ENCODE results near the gene CACNA1C.

The CACNA1C gene

DNA sequence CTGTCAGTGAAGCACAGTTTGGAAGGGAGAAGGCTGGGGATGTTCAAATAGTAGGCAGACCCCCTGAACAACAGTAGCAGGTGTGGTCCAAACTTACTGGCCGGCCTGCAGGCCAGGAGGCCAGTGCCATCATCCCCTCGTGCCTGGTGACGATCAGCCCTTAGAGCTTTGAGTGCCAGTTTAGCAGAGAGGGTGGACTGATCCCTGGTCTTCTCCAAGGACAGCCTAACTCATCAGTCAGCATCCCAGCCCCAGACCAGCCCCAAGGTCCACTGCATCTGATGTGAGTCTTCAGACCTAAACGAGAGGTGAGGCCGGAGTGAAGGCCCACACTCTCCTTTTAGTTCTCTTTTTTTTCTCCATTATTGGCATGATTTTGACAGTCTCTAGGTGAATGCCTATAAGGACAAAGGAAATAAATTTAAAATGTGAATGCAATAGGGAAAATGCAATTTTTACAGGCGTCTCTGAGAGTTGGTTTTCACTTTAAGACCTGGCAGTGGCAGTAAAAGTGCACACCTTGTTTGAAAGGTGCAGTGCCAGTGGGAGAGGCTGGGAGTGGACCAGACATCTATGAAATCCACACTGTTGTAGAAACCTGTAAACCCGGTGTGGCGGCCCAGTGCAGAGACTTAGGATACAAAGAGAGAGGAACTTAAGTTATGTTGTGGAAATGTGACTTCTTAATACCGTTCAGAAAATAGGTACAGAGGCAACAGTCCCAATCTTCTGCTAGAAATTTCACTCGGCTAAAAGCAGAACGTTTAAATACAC, 311.2 kb downstream of the CACNA1C start:
- Histone ChIP-seq H3K4me1 (ENCODE audit: control insufficient read depth, low read length) (no peaks in the 10 kb centered on the region), H3K9me3 (ENCODE audit: control insufficient read depth, insufficient read depth, low read length) (no peaks in the 10 kb centered on the region), H3K27me3 (ENCODE audit: control insufficient read depth, low read length) (0 out of 2 replicates have a peak, but pooled peaks cover 6% of the 10 kb centered on the region), H3K9me2 (replicated peaks; ENCODE audit: control insufficient read depth, low read length) (no peaks in the 10 kb centered on the region), H3K36me3 (ENCODE audit: control insufficient read depth, low read length) (no peaks in the 10 kb centered on the region), H3K4me3 (ENCODE audit: low read length) (no peak overlapping the region), H3K79me2 (ENCODE audit: control insufficient read depth, low read length) (no peaks in the 10 kb centered on the region), H3K27ac (ENCODE audit: low read depth, low read length) (no peak overlapping the region), H3F3A (ENCODE audit: control insufficient read depth, insufficient read depth) (no peaks in the 10 kb centered on the region), H4K20me1 (ENCODE audit: control insufficient read depth, insufficient read depth, low read depth, low read length) (no peaks in the 10 kb centered on the region), H3K4me2 (ENCODE audit: low read length) (no peak overlapping the region)
- no peak for TF ChIP-seq EZH2phosphoT487 (IDR thresholded peaks at IDR 0.05; ENCODE audit: borderline replicate concordance, low read length)
- TF ChIP-seq, protein P1, sequence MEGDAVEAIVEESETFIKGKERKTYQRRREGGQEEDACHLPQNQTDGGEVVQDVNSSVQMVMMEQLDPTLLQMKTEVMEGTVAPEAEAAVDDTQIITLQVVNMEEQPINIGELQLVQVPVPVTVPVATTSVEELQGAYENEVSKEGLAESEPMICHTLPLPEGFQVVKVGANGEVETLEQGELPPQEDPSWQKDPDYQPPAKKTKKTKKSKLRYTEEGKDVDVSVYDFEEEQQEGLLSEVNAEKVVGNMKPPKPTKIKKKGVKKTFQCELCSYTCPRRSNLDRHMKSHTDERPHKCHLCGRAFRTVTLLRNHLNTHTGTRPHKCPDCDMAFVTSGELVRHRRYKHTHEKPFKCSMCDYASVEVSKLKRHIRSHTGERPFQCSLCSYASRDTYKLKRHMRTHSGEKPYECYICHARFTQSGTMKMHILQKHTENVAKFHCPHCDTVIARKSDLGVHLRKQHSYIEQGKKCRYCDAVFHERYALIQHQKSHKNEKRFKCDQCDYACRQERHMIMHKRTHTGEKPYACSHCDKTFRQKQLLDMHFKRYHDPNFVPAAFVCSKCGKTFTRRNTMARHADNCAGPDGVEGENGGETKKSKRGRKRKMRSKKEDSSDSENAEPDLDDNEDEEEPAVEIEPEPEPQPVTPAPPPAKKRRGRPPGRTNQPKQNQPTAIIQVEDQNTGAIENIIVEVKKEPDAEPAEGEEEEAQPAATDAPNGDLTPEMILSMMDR (IDR thresholded peaks at IDR 0.05; ENCODE audit: low read depth, low read length, poor library complexity, severe bottlenecking), result no peak

DNA sequence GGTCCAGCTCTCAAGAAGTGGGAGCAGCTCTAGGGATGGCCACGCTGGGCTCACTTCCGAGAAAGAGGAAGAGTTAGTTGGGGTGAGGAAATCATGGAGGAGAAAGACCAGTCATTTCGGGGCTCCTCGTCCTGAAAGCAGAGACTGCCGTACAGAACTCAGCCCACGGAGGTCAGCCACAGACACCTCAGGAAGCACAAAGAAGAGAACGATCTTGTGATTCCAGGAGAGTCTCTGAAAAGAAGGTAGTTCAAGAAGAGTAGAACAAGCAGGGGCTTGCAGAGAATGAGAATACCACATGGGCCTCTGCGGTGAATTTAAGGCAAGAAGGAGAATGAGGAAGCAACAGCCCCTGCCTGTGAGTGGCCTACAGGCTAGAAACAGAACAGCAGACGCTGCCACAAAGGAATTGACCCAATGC, 311.9 kb downstream of the CACNA1C start:
- Histone ChIP-seq H4K20me1 (ENCODE audit: control insufficient read depth, insufficient read depth, low read depth, low read length) (no peaks in the 10 kb centered on the region), H3F3A (ENCODE audit: control insufficient read depth, insufficient read depth) (no peaks in the 10 kb centered on the region), H3K4me1 (ENCODE audit: control insufficient read depth, low read length) (no peaks in the 10 kb centered on the region), H3K27me3 (ENCODE audit: control insufficient read depth, low read length) (0 out of 2 replicates have a peak, but pooled peaks cover 6% of the 10 kb centered on the region), H3K9me3 (ENCODE audit: control insufficient read depth, insufficient read depth, low read length) (no peaks in the 10 kb centered on the region), H3K4me2 (ENCODE audit: low read length) (no peak overlapping the region), H3K4me3 (ENCODE audit: low read length) (no peak overlapping the region), H3K36me3 (ENCODE audit: control insufficient read depth, low read length) (no peaks in the 10 kb centered on the region), H3K79me2 (ENCODE audit: control insufficient read depth, low read length) (no peaks in the 10 kb centered on the region), H3K27ac (ENCODE audit: low read depth, low read length) (no peak overlapping the region), H3K9me2 (replicated peaks; ENCODE audit: control insufficient read depth, low read length) (no peaks in the 10 kb centered on the region)
- TF ChIP-seq, protein P1 (IDR thresholded peaks at IDR 0.05; ENCODE audit: low read depth, low read length, poor library complexity, severe bottlenecking), result no peak
- no peak for TF ChIP-seq EZH2phosphoT487 (IDR thresholded peaks at IDR 0.05; ENCODE audit: borderline replicate concordance, low read length)

DNA sequence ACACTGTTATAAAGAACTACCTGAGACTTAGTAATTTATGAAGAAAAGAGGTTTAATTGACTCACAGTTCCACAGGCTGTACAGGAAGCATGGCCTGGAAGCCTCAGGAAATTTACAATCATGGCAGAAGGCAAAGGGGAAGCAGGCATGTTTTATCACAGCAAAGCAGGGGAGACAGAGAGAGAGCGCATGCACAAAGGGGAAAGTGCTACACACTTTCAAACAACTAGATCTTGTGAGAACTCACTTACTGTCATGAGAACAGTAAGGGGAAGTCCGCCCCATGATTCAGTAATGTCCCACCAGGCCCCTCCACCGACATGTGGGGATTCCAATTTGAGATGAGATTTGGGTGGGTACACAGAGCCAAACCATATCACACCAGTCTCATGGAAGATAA, 313.9 kb downstream of the CACNA1C start:
- Histone ChIP-seq H3K4me2 (ENCODE audit: low read length) (no peak overlapping the region), H3K9me3 (ENCODE audit: control insufficient read depth, insufficient read depth, low read length) (no peaks in the 10 kb centered on the region), H3K4me3 (ENCODE audit: low read length) (no peak overlapping the region), H3F3A (ENCODE audit: control insufficient read depth, insufficient read depth) (no peaks in the 10 kb centered on the region), H3K9me2 (replicated peaks; ENCODE audit: control insufficient read depth, low read length) (no peaks in the 10 kb centered on the region), H3K4me1 (ENCODE audit: control insufficient read depth, low read length) (no peaks in the 10 kb centered on the region), H3K36me3 (ENCODE audit: control insufficient read depth, low read length) (no peaks in the 10 kb centered on the region), H4K20me1 (ENCODE audit: control insufficient read depth, insufficient read depth, low read depth, low read length) (no peaks in the 10 kb centered on the region), H3K27ac (ENCODE audit: low read depth, low read length) (no peak overlapping the region), H3K79me2 (ENCODE audit: control insufficient read depth, low read length) (no peaks in the 10 kb centered on the region), H3K27me3 (ENCODE audit: control insufficient read depth, low read length) (0 out of 2 replicates have a peak, but pooled peaks cover 6% of the 10 kb centered on the region)
- TF ChIP-seq, protein P1 (IDR thresholded peaks at IDR 0.05; ENCODE audit: low read depth, low read length, poor library complexity, severe bottlenecking), result no peak
- TF ChIP-seq EZH2phosphoT487 (IDR thresholded peaks at IDR 0.05; ENCODE audit: borderline replicate concordance, low read length), result no peak

Data from DOHH2 (cell line).